H1 (cell line): ENCODE results near the gene NAT8L. TPM values are rescaled to one million over a fixed set of nuclear protein-coding genes. Genes with fewer than 3 reads are reported as not detected.

Experiments
- CTCF ChIA-PET: fragments of 300-600 bp; sonication (Branson Sonifier 250); formaldehyde crosslinking; loops from one replicate; lab custom pipeline; 2021; ENCODE audit not compliant: partially characterized antibody; lab: Charles Lee
- POLR2A ChIA-PET: fragments of 300-600 bp; sonication (Branson Sonifier 250); formaldehyde crosslinking; loops from one replicate; lab custom pipeline; 2021; ENCODE audit warnings: inconsistent platforms; ENCODE audit not compliant: partially characterized antibody; lab: Charles Lee
- DNase-seq, 2 experiments: peaks; one replicate each; pipeline versions ENCODE4 v3.0.0 to v3.0.0-alpha.2; 2010 to 2022; ENCODE audit warnings: low spot score in 2 of 2, low read depth in 1 of 2, mixed read lengths in 1 of 2
- FAIRE-seq: peaks from 2 replicates; lab custom pipeline; 2011; peaks lifted over from hg19 to GRCh38; lab: Jason Lieb, UNC
- H2AFZ ChIP-seq: 2 replicates; pipeline ENCODE4 v1.8.1; 2012; ENCODE audit warnings: low read length, inconsistent platforms
- H2AK5ac ChIP-seq: 2 replicates; pipeline ENCODE4 v1.6.1; 2013; ENCODE audit warnings: low read depth, low read length
- H2BK120ac ChIP-seq: replicated peaks from 2 replicates; pipeline ENCODE3; 2013; ENCODE audit warnings: low read depth, low read length, inconsistent platforms
- H2BK12ac ChIP-seq: 2 replicates; pipeline ENCODE4 v1.6.1; 2013; ENCODE audit warnings: low read depth, low read length
- H2BK15ac ChIP-seq: 2 replicates; pipeline ENCODE4 v1.6.1; 2013; ENCODE audit warnings: low read length
- H2BK20ac ChIP-seq: 2 replicates; pipeline ENCODE4 v1.6.1; 2013; ENCODE audit warnings: low read length
- H2BK5ac ChIP-seq: 2 replicates; pipeline ENCODE4 v1.6.1; 2013; ENCODE audit warnings: low read depth, low read length
- H3K14ac ChIP-seq: 2 replicates; pipeline ENCODE4 v1.6.1; 2013; ENCODE audit warnings: inconsistent platforms; ENCODE audit not compliant: insufficient read length
- H3K18ac ChIP-seq: 2 replicates; pipeline ENCODE4 v1.6.1; 2013; ENCODE audit warnings: low read length; ENCODE audit errors: extremely low read depth
- H3K23ac ChIP-seq: 2 replicates; pipeline ENCODE4 v1.6.1; 2013; ENCODE audit warnings: inconsistent platforms; ENCODE audit not compliant: insufficient read length
- H3K23me2 ChIP-seq: 2 replicates; pipeline ENCODE4 v1.6.1; 2013; ENCODE audit warnings: low read depth, low read length
- H3K27ac ChIP-seq: 2 replicates; pipeline ENCODE4 v1.6.1; 2011; ENCODE audit warnings: low read depth, low read length, inconsistent platforms
- H3K27me3 ChIP-seq, 4 experiments: replicated peaks in 1 of 4; 1 replicate in 1 of 4; 2 replicates in 3 of 4; pipeline versions ENCODE4 v1.6.1 to v1.8.1; 2011 to 2013; ENCODE audit warnings: low read length in 3 of 4, mild to moderate bottlenecking in 3 of 4, inconsistent platforms in 2 of 4, mixed read lengths in 2 of 4, moderate library complexity in 1 of 4; ENCODE audit not compliant: control insufficient read depth in 3 of 4, insufficient read depth in 3 of 4; ENCODE audit errors: extremely low read depth in 1 of 4
- H3K36me3 ChIP-seq, 4 experiments: 2 replicates each; pipeline versions ENCODE4 v1.6.1 to v1.8.1; 2011 to 2013; ENCODE audit warnings: mild to moderate bottlenecking in 4 of 4, low read length in 3 of 4, moderate library complexity in 2 of 4, control low read depth in 1 of 4, inconsistent platforms in 1 of 4; ENCODE audit not compliant: insufficient read depth in 4 of 4, control insufficient read depth in 2 of 4
- H3K4ac ChIP-seq: replicated peaks from 2 replicates; pipeline ENCODE3; 2013; ENCODE audit warnings: low read length, low read depth, mixed read lengths, inconsistent platforms; ENCODE audit not compliant: insufficient read length
- H3K4me1 ChIP-seq, 4 experiments: replicated peaks in 1 of 4; 1 replicate in 1 of 4; 2 replicates in 3 of 4; pipeline versions ENCODE4 v1.6.1 to v1.8.1; 2011 to 2013; ENCODE audit warnings: low read length in 3 of 4, inconsistent platforms in 2 of 4, mixed read lengths in 1 of 4; ENCODE audit not compliant: insufficient read depth in 4 of 4, control insufficient read depth in 3 of 4
- H3K4me2 ChIP-seq, 2 experiments: 2 replicates each; pipeline versions ENCODE4 v1.6.1 to v1.8.1; 2011 to 2013; ENCODE audit warnings: low read depth in 2 of 2, low read length in 2 of 2, control low read depth in 1 of 2, inconsistent platforms in 1 of 2, mild to moderate bottlenecking in 1 of 2; ENCODE audit not compliant: insufficient read depth in 1 of 2
- H3K4me3 ChIP-seq, 4 experiments: fragments of 200-600, 300-600 bp in 1 of 4; sonication (generic), shearing (Covaris generic), sonication (Bioruptor Twin) in 1 of 4; 2 replicates each; pipeline versions ENCODE4 v1.5.1 to v1.8.1; 2011 to 2016; ENCODE audit warnings: low read length in 4 of 4, low read depth in 3 of 4, control low read depth in 2 of 4, inconsistent platforms in 2 of 4, mild to moderate bottlenecking in 2 of 4, mixed read lengths in 1 of 4, moderate library complexity in 1 of 4; ENCODE audit not compliant: insufficient read depth in 2 of 4; ENCODE audit errors: extremely low read depth in 1 of 4
- H3K56ac ChIP-seq: replicated peaks from 2 replicates; pipeline ENCODE3; 2013; ENCODE audit warnings: low read depth, mild to moderate bottlenecking, mixed read lengths, low read length, inconsistent platforms; ENCODE audit not compliant: insufficient read length
- H3K79me1 ChIP-seq: 2 replicates; pipeline ENCODE4 v1.6.1; 2013; ENCODE audit warnings: low read depth, low read length, control low read depth
- H3K79me2 ChIP-seq, 2 experiments: 2 replicates each; pipeline versions ENCODE4 v1.6.1 to v1.8.1; 2012 to 2013; ENCODE audit warnings: low read length in 2 of 2, mild to moderate bottlenecking in 2 of 2, inconsistent platforms in 1 of 2; ENCODE audit not compliant: insufficient read depth in 2 of 2, control insufficient read depth in 1 of 2
- H3K9ac ChIP-seq, 4 experiments: replicated peaks in 1 of 4; 1 replicate in 1 of 4; 2 replicates in 3 of 4; pipeline versions ENCODE4 v1.6.1 to v1.8.1; 2011 to 2013; ENCODE audit warnings: low read depth in 3 of 4, low read length in 3 of 4, control low read depth in 2 of 4, mild to moderate bottlenecking in 2 of 4, moderate library complexity in 2 of 4, inconsistent platforms in 1 of 4; ENCODE audit errors: extremely low read depth in 1 of 4
- H3K9me3 ChIP-seq, 2 experiments: 2 replicates each; pipeline versions ENCODE4 v1.6.1 to v1.8.1; 2012 to 2013; ENCODE audit warnings: mild to moderate bottlenecking in 2 of 2, moderate library complexity in 2 of 2, control low read depth in 1 of 2, inconsistent platforms in 1 of 2, low read depth in 1 of 2, low read length in 1 of 2, mixed read lengths in 1 of 2; ENCODE audit not compliant: insufficient read depth in 2 of 2
- H4K20me1 ChIP-seq, 2 experiments: replicated peaks in 1 of 2; 2 replicates each; pipeline versions ENCODE3 to v1.8.1; 2011 to 2013; ENCODE audit warnings: inconsistent platforms in 2 of 2, low read length in 2 of 2, mild to moderate bottlenecking in 1 of 2; ENCODE audit not compliant: insufficient read depth in 2 of 2, control insufficient read depth in 1 of 2
- H4K5ac ChIP-seq: 2 replicates; pipeline ENCODE4 v1.6.1; 2013; ENCODE audit warnings: low read length, low read depth, mixed read lengths, inconsistent platforms; ENCODE audit not compliant: insufficient read length
- H4K8ac ChIP-seq: 2 replicates; pipeline ENCODE4 v1.8.0; 2013; ENCODE audit warnings: mild to moderate bottlenecking, moderate library complexity, low read length, inconsistent platforms; ENCODE audit not compliant: insufficient read depth; ENCODE audit errors: extremely low read depth
- H4K91ac ChIP-seq: replicated peaks from 2 replicates; pipeline ENCODE3; 2013; ENCODE audit warnings: low read length, mixed read lengths, inconsistent platforms; ENCODE audit not compliant: insufficient read length
- KDM1A ChIP-seq: fragments of 200-600, 300-600 bp; sonication (generic); IDR thresholded peaks from 2 replicates; pipeline ENCODE4 v1.7.1; 2016; ENCODE audit warnings: mild to moderate bottlenecking, low read length, borderline replicate concordance
- WGBS, 2 experiments: shearing (Covaris generic) in 1 of 2; methylation state at CpG; one replicate each; pipeline versions ENCODE4 v1.1.6 to v1.1.7; 2013 to 2015; ENCODE audit warnings: low lambda C conversion rate in 2 of 2, mixed read lengths in 2 of 2, inconsistent platforms in 1 of 2, low coverage in 1 of 2, missing lambda C conversion rate in 1 of 2; ENCODE audit not compliant: insufficient replicate concordance in 2 of 2, insufficient coverage in 1 of 2, insufficient read length in 1 of 2; ENCODE audit errors: extremely low coverage in 1 of 2, missing lambda C conversion rate in 1 of 2; 5-methylcytosine and 5-hydroxymethylcytosine counted together
- polyA plus RNA-seq, 7 experiments: library from polyadenylated mRNA; depleted of rRNA in 3 of 7; stranded (reverse) in 5 of 7; unstranded in 2 of 7; fragments of >200 nt in 5 of 7; fragments of 200-250 nt in 2 of 7; gene quantifications; 1 replicate in 5 of 7; 2 replicates in 1 of 7; 4 replicates in 1 of 7; pipeline versions ENCODE4 v1.2.1 to v1.2.3, GENCODE V29; 2011 to 2013; ENCODE audit warnings: missing spikeins in 2 of 7, mixed read lengths in 2 of 7
- total RNA-seq: library from RNA; stranded (reverse); fragmentation: NEBNext Ultra II Directional; extraction: Animal tissue kit (Norgen Biotek cat#: 25700); gene quantifications from 2 replicates; pipeline ENCODE4 v1.2.1, GENCODE V29; 2021

The NAT8L gene
- total and polyA plus RNA-seq, 2 of the 8 experiments (the other 6 are each of a cell fraction or from before 2014, with no cell fraction given) = 10.8 TPM

GRCh38 chr4:2064276-2064991 is 5.3 kb downstream of the NAT8L start:
- Histone ChIP-seq H2BK120ac (no peak overlapping the region), H2BK12ac (no peak overlapping the region), H4K91ac (no peak overlapping the region), H2AK5ac (no peak overlapping the region), H3K14ac (no peak overlapping the region), H3K9me3 (no peaks in the 10 kb centered on the region), H3K79me1 (no peaks in the 10 kb centered on the region), H3K56ac (no peak overlapping the region), H4K20me1 (peaks cover 5 to 21% of the 10 kb centered on the region in 2 experiments), H4K8ac (no peak overlapping the region; the same call in 1 of the 2 replicates), H2AFZ (no peak overlapping the region), H3K9ac (no peak overlapping the region), H3K27me3 (peaks cover 10 to 25% (median 17%) of the 10 kb centered on the region in 4 experiments), H3K4me1 (peaks cover 0 to 11% (median 4%) of the 10 kb centered on the region in 4 experiments; a peak in 5 of 7 replicates), H3K36me3 (peaks cover 0 to 4% (median 0%) of the 10 kb centered on the region in 4 experiments; a peak in 1 of 8 replicates), H3K4ac (no peak overlapping the region), H2BK20ac (no peak overlapping the region), H3K79me2 (0 out of 4 replicates have a peak, but pooled peaks cover 0 to 3% of the 10 kb centered on the region in 2 experiments)
- DNase-seq (no peak), FAIRE-seq (no peak)
- CTCF ChIA-PET = interaction anchor here (0.5 to 1.6 kb wide), 4 partner anchors 12 to 444 kb away, joined by 3 to 4 read pairs (median 3); no protein-coding TSS in a partner anchor
- POLR2A ChIA-PET = no interaction called here
- WGBS, 2 experiments = 91% methylated on average over 40 of the region's 40 CpGs; no CpG with 5 or more reads in 1 of the 2 experiments
- no peak for TF ChIP-seq KDM1A
- TF ChIP-seq, all 59 proteins: peak for 0
- no peak overlapping the region for H3K4me2 ChIP-seq
- no peak overlapping the region for H3K18ac ChIP-seq
- no peak overlapping the region for H2BK5ac ChIP-seq
- no peak overlapping the region for H4K5ac ChIP-seq
- H3K4me3 ChIP-seq = no peak overlapping the region
- H3K23me2 ChIP-seq = peaks cover 10% of the 10 kb centered on the region
- H2BK15ac ChIP-seq = no peak overlapping the region
- H3K27ac ChIP-seq = no peak overlapping the region
- H3K23ac ChIP-seq = no peak overlapping the region
